ENCODE results near the gene NNMT. TPM values are rescaled to one million over a fixed set of nuclear protein-coding genes. Genes with fewer than 3 reads are reported as not detected.

The NNMT gene
- total RNA-seq, 1 experiment from 2014 or later: 2.4 TPM

- H3K27ac Mint-ChIP-seq (ENCODE audit: unreplicated experiment): no peak overlapping the region
- H3K27me3 Mint-ChIP-seq (ENCODE audit: insufficient read depth, unreplicated experiment): peaks cover 3% of the 10 kb centered on the region
- intact Hi-C loops (cut with micrococcal nuclease; ENCODE audit: unreplicated experiment): no loop called here
- DNase-seq: no peak
- POLR2A ChIA-PET: interaction anchor here (0.6 kb wide), 1 partner anchor 40 kb away, joined by 6 read pairs; no protein-coding TSS in a partner anchor
- Histone ChIP-seq H3K4me1 (peaks cover 9% of the 10 kb centered on the region), H3K9me3 (peaks cover 5% of the 10 kb centered on the region), H3K36me3 (ENCODE audit: control insufficient read depth, insufficient read depth, low read length) (no peaks in the 10 kb centered on the region), H3K27me3 (replicated peaks; ENCODE audit: control insufficient read depth, insufficient read depth, low read length) (no peaks in the 10 kb centered on the region), H3K4me3 (ENCODE audit: low read depth, low read length) (no peak overlapping the region)
- CTCF ChIA-PET: interaction anchor here (0.9 to 1.1 kb wide), 2 partner anchors 11 to 35 kb away, joined by 3 to 5 read pairs; no protein-coding TSS in a partner anchor
- no TSS peak for BruUV-seq (replicated peaks)
- peaks cover 16% of the 10 kb centered on the region for H3K4me1 Mint-ChIP-seq (ENCODE audit: low read depth, unreplicated experiment)
- no peak overlapping the region for H3K4me3 Mint-ChIP-seq (ENCODE audit: unreplicated experiment)
- no peaks in the 10 kb centered on the region for H3K36me3 Mint-ChIP-seq (ENCODE audit: insufficient read depth, unreplicated experiment)
- peaks cover 12% of the 10 kb centered on the region for H3K9me3 Mint-ChIP-seq (ENCODE audit: unreplicated experiment)
- TF ChIP-seq CTCF (IDR thresholded peaks at IDR 0.05; ENCODE audit: insufficient read depth in 1 of 2, low read depth in 1 of 2, low read length in 1 of 2, severe bottlenecking in 1 of 2, unreplicated experiment in 1 of 2): no peak
Measured at GRCh38 chr11:114304969-114305368, 8.8 kb downstream of the NNMT start.

GRCh38 chr11:114307524-114308203 lies 11.5 kb downstream of the NNMT start:
- H3K4me3 Mint-ChIP-seq (ENCODE audit: unreplicated experiment): no peak overlapping the region
- peaks cover 3% of the 10 kb centered on the region for H3K27me3 Mint-ChIP-seq (ENCODE audit: insufficient read depth, unreplicated experiment)
- H3K36me3 Mint-ChIP-seq (ENCODE audit: insufficient read depth, unreplicated experiment): no peaks in the 10 kb centered on the region
- ChIA-PET CTCF (interaction anchor here (1.6 kb wide), 1 partner anchor 8 kb away, joined by 5 read pairs; no protein-coding TSS in a partner anchor), POLR2A (interaction anchor here (0.6 kb wide), 1 partner anchor 433 kb away, joined by 3 read pairs; no protein-coding TSS in a partner anchor)
- no peak for DNase-seq
- no TSS peak for BruUV-seq (replicated peaks)
- H3K4me3 ChIP-seq (ENCODE audit: low read depth, low read length): no peak overlapping the region
- peaks cover 9% of the 10 kb centered on the region for H3K4me1 ChIP-seq
- intact Hi-C loops (cut with micrococcal nuclease; ENCODE audit: unreplicated experiment): no loop called here
- H3K4me1 Mint-ChIP-seq (ENCODE audit: low read depth, unreplicated experiment): peaks cover 16% of the 10 kb centered on the region
- H3K36me3 ChIP-seq (ENCODE audit: control insufficient read depth, insufficient read depth, low read length): no peaks in the 10 kb centered on the region
- H3K9me3 Mint-ChIP-seq (ENCODE audit: unreplicated experiment): no peaks in the 10 kb centered on the region
- no peaks in the 10 kb centered on the region for H3K27me3 ChIP-seq (replicated peaks; ENCODE audit: control insufficient read depth, insufficient read depth, low read length)
- TF ChIP-seq CTCF (IDR thresholded peaks at IDR 0.05; ENCODE audit: insufficient read depth in 1 of 2, low read depth in 1 of 2, low read length in 1 of 2, severe bottlenecking in 1 of 2, unreplicated experiment in 1 of 2): no peak
- H3K27ac Mint-ChIP-seq (ENCODE audit: unreplicated experiment): no peak overlapping the region
- peaks cover 6% of the 10 kb centered on the region; the same call in 1 of the 2 replicates for H3K9me3 ChIP-seq

DNA sequence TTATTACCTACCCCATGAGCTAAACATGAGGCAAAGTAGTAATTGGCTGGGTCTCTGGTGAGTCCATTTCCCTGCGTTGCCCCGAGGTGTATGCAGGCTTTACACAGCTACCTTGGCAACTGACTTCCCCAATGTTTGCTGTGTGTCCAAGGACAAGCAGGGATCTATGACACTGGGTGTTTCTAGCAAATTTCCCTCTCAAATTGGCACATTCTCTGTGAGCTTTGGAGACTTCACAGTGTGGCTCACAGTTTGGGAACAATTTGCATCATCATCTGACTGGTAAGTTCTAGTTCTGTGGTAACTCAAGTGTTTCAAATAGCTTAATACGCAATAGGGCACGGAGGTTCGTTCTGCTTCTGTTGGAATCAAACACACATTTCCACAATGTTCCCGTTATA lies 12.5 kb downstream of the NNMT start:
- no peak for TF ChIP-seq CTCF (IDR thresholded peaks at IDR 0.05; ENCODE audit: insufficient read depth in 1 of 2, low read depth in 1 of 2, low read length in 1 of 2, severe bottlenecking in 1 of 2, unreplicated experiment in 1 of 2)
- no peak overlapping the region for H3K27ac Mint-ChIP-seq (ENCODE audit: unreplicated experiment)
- ChIA-PET CTCF (no interaction called here), POLR2A (interaction anchor here (0.5 kb wide), 1 partner anchor 162 kb away, joined by 4 read pairs; no protein-coding TSS in a partner anchor)
- no peak for DNase-seq
- Histone ChIP-seq H3K4me1 (peaks cover 9% of the 10 kb centered on the region), H3K27me3 (replicated peaks; ENCODE audit: control insufficient read depth, insufficient read depth, low read length) (no peaks in the 10 kb centered on the region), H3K9me3 (peaks cover 6% of the 10 kb centered on the region; the same call in 1 of the 2 replicates), H3K4me3 (ENCODE audit: low read depth, low read length) (no peak overlapping the region), H3K36me3 (ENCODE audit: control insufficient read depth, insufficient read depth, low read length) (no peaks in the 10 kb centered on the region)
- H3K36me3 Mint-ChIP-seq (ENCODE audit: insufficient read depth, unreplicated experiment): no peaks in the 10 kb centered on the region
- no TSS peak for BruUV-seq (replicated peaks)
- H3K4me1 Mint-ChIP-seq (ENCODE audit: low read depth, unreplicated experiment): peaks cover 16% of the 10 kb centered on the region
- no peak overlapping the region for H3K4me3 Mint-ChIP-seq (ENCODE audit: unreplicated experiment)
- intact Hi-C loops (cut with micrococcal nuclease; ENCODE audit: unreplicated experiment): no loop called here
- H3K27me3 Mint-ChIP-seq (ENCODE audit: insufficient read depth, unreplicated experiment): peaks cover 3% of the 10 kb centered on the region
- no peaks in the 10 kb centered on the region for H3K9me3 Mint-ChIP-seq (ENCODE audit: unreplicated experiment)
